ENCODE measurements around the gene NCDN.

DNA sequence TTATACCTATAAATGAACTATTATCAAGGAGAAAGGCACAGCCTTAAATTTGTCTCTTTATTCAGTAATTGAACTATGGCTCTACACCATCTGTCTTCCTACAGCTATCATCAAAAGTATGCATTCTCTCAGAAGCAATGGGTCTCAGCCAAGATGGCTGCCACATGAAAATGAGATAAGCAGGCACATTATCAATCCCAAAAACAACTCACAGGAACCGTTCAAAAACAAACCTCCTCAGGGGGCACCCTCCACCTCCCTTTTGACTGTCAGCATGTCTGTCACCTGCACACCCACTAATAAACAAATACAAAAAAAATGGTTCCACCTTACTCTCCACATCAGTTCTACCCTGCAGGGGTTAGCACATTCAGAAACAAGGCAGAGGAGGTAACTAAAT is 24.0 kb upstream of the NCDN start:
- TF ChIP-seq, protein P1, sequence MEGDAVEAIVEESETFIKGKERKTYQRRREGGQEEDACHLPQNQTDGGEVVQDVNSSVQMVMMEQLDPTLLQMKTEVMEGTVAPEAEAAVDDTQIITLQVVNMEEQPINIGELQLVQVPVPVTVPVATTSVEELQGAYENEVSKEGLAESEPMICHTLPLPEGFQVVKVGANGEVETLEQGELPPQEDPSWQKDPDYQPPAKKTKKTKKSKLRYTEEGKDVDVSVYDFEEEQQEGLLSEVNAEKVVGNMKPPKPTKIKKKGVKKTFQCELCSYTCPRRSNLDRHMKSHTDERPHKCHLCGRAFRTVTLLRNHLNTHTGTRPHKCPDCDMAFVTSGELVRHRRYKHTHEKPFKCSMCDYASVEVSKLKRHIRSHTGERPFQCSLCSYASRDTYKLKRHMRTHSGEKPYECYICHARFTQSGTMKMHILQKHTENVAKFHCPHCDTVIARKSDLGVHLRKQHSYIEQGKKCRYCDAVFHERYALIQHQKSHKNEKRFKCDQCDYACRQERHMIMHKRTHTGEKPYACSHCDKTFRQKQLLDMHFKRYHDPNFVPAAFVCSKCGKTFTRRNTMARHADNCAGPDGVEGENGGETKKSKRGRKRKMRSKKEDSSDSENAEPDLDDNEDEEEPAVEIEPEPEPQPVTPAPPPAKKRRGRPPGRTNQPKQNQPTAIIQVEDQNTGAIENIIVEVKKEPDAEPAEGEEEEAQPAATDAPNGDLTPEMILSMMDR (IDR thresholded peaks at IDR 0.05), result no peak
- no peak for TF ChIP-seq POLR2A (IDR thresholded peaks at IDR 0.05)
